Right ventricle myocardium inferior (tissue), 1 donor: Measurements from ENCODE around the gene CLEC4F. TPM values are rescaled to one million over a fixed set of nuclear protein-coding genes. Genes with fewer than 3 reads are reported as not detected.

Source experiments
- ATAC-seq: fragments of 200-7000 bp; cut with Tn5 transposase; one replicate; pipeline ENCODE4 v1.9.1; 2020; ENCODE audit warnings: mild to moderate bottlenecking, moderate library complexity
- DNase-seq: peaks from one replicate; pipeline ENCODE4 v3.0.0; 2021; ENCODE audit errors: missing footprints
- intact Hi-C: fragments of 100-400 bp; cut with DNase I; formaldehyde crosslinking; loops from one replicate; pipeline ENCODE4 v1.11.0; 2022
- total RNA-seq: library from RNA; stranded (reverse); fragmentation: NEBNext Ultra II Directional; extraction: Animal tissue kit (Norgen Biotek cat#: 25700); gene quantifications from one replicate; pipeline ENCODE4 v1.2.1, GENCODE V29; 2021
- donor health status: DM: no; HTN: yes; CAD: no; lungs with severe emphysema.

CLEC4F gene
- total RNA-seq, 1 donor from 2014 or later: 0.22 TPM

DNA sequence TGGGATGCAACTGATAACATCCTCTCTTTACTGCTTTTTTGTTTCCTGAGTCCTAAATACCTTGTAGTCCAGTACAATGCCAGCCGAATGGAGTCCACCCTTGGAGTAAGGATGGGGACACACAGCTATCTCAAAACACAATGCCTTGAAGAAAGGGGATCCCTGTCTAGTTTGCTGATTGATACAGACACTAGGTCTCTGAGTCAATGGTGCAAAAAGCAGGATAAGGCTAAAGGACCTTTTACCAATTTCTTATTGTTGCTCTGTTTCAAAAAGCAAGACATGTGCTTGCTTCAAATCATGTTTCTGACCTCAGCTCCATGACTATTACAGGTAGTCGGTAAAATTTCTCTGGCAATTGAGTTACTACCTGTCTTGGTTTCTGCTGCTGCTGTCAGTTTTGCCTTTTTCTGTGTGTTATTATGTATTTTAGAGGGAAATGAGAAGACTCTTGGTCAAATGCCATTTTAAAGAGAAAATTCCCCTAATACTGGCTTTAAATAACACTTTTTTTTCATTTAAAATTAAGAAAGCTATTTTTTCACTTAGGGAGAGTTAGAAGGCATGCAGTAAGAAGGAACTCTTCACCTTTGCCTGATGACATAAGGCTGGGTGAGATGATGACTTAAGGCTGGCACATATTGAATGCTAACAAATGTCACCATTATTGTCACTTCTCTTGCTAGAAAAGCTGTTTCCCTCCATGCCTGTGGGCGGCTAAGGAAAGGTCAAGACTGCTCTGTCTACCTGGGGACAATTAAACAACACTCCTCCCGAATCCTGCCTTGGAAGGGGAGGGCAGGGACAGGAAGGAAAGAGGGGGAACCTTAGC, 25.0 kb downstream of the CLEC4F start:
- intact Hi-C loops: no loop called here
- ATAC-seq (no peak), DNase-seq (no peak)

DNA sequence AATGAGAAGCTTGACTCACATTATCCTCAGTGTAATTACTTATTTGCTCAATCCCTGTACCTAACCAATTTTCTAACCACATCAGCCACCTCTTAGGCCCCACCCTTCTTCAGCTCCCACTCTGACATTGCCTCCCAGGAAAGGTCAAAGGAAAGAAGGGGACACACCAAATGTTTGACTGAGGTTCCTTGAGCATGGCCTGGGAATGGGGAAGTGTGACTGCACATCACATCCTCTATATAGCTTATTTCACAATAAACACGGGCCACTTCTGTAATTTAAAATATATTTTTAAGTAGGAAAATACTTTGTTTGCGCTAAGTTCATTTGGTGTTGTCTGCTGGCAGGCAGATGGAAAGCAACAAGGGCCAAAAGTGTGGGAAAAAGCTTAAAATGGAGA, 26.9 kb downstream of the CLEC4F start:
- no peak for ATAC-seq
- intact Hi-C loops: loop anchor here (5.0 kb wide), 1 partner anchor 69 kb away; no protein-coding TSS in a partner anchor
- DNase-seq: no peak

GRCh38 chr2:70790136-70790828, 30.1 kb downstream of the CLEC4F start, which contains the start of gene FIGLA:
Gene FIGLA (minus strand): TSS chr2:70790643. CDS start chr2:70790638, 5 bp downstream.
- intact Hi-C loops: loop anchor here (5.0 kb wide), 1 partner anchor 72 kb away; no protein-coding TSS in a partner anchor
- DNase-seq (no peak), ATAC-seq (no peak)

- DNase-seq (peak; percentile 81), ATAC-seq (peak; percentile 69)
- intact Hi-C loops: loop anchor here (5.0 kb wide), 3 partner anchors 73 to 158 kb away; no protein-coding TSS in a partner anchor
These were observed 30.9 kb downstream of the CLEC4F start for GRCh38 chr2:70789304-70790135.

DNA sequence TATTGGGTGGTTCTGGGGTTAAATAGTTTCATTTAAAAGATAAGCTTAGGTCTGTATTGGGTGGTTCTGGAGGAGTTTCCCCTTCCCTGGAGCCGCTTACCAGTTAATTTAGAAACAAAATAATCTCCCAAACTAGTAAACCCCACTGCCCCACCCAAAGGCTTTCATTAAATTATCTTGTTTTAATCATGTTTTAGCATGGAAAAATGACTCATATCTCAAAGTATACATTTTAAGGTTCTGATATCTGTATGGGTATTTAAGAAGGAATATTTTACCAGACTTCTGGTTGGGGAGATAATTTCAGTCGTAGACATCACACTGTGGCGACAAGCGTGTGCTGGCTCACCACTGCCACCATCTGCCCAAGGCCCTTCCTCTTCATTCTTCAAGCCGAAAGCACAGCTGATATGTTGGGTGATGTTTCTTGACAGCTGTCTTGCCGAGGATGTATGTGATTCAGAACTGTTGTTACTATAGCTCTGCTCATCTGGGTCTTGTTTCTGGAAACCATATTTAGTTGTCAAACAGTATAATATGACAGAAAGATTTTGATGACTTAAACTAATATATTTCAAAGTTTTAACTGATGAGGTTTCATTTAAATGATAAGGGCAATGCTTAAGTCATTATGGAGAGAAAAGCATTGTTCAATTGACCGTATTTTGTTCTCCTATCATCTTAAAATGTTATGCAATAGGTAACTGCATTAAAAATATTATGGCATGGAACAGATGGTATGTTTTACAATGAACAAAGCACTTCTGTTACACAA, 35.1 kb downstream of the CLEC4F start:
- intact Hi-C loops: loop anchor here (5.0 kb wide), 2 partner anchors 128 to 162 kb away; no protein-coding TSS in a partner anchor
- DNase-seq: no peak
- no peak for ATAC-seq

GRCh38 chr2:70784320-70784719, 36.1 kb downstream of the CLEC4F start:
- DNase-seq (no peak), ATAC-seq (no peak)
- intact Hi-C loops: no loop called here

- ATAC-seq: no peak
These were observed 40.4 kb downstream of the CLEC4F start for GRCh38 chr2:70779911-70780545.

GRCh38 chr2:70779491-70779890, 40.9 kb downstream of the CLEC4F start:
- intact Hi-C loops: no loop called here
- ATAC-seq (no peak), DNase-seq (no peak)

More at GRCh38 chr2:70779911-70780545, 40.4 kb downstream of the CLEC4F start:
- intact Hi-C loops: no loop called here
- DNase-seq: no peak

GRCh38 chr2:70778676-70779075, 41.7 kb downstream of the CLEC4F start:
- no peak for DNase-seq
- intact Hi-C loops: no loop called here
- ATAC-seq: no peak

DNA sequence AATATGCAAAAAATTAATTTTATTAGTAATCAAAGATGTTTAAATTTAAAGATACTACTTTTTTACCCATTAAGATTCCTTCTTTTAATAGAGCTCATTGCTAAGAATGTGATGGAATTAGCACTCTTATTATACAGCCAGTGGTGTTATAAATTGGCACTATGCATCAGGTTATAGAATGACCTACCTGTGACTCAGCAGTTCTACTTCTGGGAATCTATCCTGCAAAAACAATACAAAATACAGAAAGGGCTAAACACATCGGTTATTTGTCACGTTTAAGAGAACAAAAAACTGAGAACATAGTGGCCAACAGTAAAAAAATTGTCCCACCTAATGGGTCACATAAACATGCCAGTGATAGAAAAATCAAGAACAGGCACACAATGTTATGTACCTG, 42.9 kb downstream of the CLEC4F start:
- intact Hi-C loops: no loop called here
- no peak for ATAC-seq
- DNase-seq: no peak

DNA sequence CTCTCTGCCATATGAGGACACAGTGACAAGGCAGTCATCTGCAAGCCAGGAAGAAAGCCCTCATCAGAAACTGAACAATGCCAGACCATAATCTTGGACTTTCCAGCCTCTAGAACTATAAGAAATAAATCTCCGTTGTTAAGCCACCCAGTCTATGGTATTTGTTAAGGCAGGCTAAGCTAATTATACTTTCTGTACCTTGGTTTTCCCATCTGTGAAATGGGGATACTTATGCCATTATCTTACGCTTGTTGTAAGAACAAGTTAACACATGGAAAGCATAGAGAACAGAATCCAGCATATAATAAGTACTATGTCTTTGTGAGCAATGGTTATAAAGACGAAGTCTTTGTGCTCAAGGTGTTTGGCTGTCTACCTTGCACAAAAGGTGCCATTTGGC, 44.1 kb downstream of the CLEC4F start:
- DNase-seq (no peak), ATAC-seq (no peak)
- intact Hi-C loops: no loop called here

DNA sequence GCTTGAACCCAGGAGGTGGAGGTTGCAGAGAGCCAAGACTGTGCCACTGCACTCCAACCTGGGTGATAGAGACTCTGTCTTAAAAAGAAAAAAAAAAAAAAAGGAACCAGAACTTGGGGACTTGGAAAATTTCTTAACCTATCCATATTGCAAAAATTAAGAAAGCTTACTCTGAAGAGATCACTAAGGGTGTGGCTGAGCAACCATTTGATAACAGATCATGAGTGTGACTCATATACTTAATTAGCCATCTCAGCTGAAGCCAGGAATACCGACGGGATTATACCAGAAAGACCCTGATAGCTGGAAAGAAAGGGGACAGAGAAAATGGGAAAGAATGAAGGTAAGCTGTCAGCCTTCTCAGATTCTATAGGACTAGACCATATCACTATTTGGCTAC, 45.3 kb downstream of the CLEC4F start:
- no peak for ATAC-seq
- no peak for DNase-seq
- intact Hi-C loops: no loop called here

- ATAC-seq: no peak
- intact Hi-C loops: no loop called here
- DNase-seq: no peak
These were observed 47.8 kb downstream of the CLEC4F start for GRCh38 chr2:70772486-70773155.

GRCh38 chr2:70771446-70771845, 49.0 kb downstream of the CLEC4F start:
- intact Hi-C loops: no loop called here
- DNase-seq (no peak), ATAC-seq (no peak)

DNA sequence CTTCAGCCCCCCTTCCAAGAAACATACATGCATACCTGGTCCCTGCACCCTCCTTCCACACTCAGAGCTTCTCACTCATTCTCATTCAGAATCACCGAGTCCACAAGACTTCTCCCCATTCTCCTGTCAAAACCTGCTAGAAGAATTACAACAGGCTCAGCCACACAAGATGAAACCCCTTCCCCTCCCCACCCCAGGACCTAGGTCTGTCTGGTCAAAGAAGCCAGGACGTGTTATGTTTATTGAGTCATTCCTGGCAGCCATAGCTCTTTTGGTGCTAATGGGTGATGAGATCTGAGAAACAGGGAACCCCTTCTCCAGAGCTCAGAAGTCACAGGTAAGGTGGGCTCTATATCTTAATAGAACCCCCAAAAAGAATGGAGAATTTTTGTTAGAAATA, 50.9 kb downstream of the CLEC4F start:
- intact Hi-C loops: no loop called here
- DNase-seq (no peak), ATAC-seq (no peak)

GRCh38 chr2:70768590-70769085, 51.8 kb downstream of the CLEC4F start:
- intact Hi-C loops: no loop called here
- ATAC-seq: no peak

More at GRCh38 chr2:70768590-70769085, 51.8 kb downstream of the CLEC4F start:
- DNase-seq: no peak
